Activated T-helper 9 cell treated with anti-CD3 and anti-CD28 coated beads, Interleukin-2, amount 50 U/mL, for 16 hours (primary cell): ENCODE measurements around the gene TBX5.
"Not testable (repeated sequence)": the region's sequence is repeated elsewhere in the genome, so short reads cannot be mapped to it uniquely, and the experiment has no call there.

ENCODE experiments used
- DNase-seq: peaks from one replicate; pipeline ENCODE4 v3.0.0-alpha.2; 2020; ENCODE audit warnings: low read depth

TBX5 gene

DNA sequence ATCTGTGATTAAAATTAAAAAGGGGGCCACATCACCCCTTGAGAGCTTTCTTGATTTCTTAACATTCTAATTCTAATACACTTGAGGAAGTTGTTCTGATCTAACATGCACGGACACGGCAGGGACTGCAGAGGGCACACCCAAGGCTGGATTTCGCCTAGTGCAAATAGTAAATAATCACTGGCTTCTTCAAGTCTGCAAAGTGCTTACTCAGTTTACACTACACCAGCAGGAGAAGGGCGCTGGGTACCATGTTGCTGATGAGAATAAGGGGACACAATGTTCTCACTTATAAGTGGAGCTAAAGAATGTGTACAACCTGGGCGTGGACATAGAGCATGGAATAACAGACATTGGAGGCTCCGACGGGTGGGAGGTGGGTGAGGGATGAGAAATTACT lies 34.2 kb downstream of the TBX5 start:
- DNase-seq = no peak

- DNase-seq = no peak
These were observed 34.7 kb downstream of the TBX5 start for GRCh38 chr12:114371250-114371649.

DNA sequence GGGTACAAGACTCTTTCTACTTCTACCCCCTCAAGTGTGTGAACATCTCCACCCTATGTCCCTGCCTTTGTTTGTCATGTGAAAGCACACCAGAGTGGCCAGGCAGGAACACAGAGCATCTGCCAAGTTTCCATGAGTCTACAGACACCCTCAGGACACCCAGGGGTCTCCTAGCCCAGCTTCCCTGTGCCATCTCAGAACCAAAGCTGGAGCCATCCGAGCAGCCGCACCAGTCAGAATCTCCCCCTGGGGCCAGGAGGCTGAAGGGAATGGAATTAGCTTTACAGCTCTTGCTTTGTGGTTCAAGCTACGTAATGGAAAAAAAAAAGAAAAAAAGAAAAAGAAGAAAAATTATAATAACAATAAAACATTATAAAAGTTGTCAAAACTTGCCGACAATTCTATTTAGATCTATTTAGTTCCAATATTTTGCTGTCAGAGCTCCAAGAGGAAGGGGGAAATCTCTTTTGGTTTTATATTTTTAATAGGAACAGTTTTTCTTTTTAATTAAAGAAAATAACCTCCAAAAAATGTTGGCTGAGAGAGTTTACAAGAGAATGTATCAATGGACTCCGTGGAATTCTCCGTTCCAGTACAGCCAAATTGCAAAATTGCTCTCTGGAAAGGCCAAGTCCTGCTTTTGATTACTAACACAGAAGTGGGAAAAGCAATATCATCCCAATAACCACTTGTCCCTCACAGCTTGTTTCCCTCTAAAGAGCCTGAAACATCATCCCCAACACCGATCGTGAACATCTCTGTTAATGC lies 37.1 kb downstream of the TBX5 start:
- DNase-seq = no peak

GRCh38 chr12:114361992-114362391 lies 44.0 kb downstream of the TBX5 start:
- no peak for DNase-seq

- no peak for DNase-seq
These were observed 44.4 kb downstream of the TBX5 start for GRCh38 chr12:114361545-114361944.

- DNase-seq = no peak
These were observed 45.5 kb downstream of the TBX5 start for GRCh38 chr12:114360485-114360884.

DNA sequence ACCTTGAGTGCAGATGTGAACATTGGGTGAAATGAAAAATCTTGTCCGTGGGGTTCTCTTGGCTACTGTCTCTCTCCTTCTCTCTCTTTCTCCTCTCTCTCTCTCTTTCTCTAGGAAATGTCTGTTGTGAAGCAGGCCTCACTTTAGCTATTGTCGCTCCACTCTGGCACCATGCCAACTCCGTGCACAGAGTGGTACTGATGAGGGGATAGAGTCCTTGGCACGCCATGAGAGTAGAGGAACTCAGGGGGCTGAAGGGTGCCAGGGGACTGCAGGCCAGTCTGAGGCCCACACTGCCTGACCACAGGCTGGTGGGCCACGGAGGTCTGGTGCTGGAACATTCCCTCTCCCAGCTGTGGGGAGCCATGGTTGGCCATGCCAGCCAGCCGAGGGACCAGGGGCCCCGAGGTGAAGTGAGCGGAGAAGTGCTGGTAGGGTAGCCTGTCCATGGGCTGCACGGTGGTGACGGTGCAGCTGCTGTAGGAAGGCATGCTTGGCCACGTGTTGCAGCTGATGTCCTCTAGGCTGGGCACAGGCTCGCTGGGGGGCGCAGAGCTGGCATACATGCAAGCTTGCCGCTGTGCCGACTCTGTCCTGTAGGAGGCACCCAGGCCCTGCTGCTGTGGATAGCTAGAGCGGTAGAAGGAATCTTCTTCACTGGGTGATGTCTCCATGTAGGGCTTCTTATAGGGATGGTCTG lies 50.4 kb downstream of the TBX5 start:
- DNase-seq = no peak

- DNase-seq = not testable (repeated sequence)
These were observed 56.7 kb downstream of the TBX5 start for GRCh38 chr12:114349239-114349638.

- DNase-seq = no peak
These were observed 58.1 kb downstream of the TBX5 start for GRCh38 chr12:114347861-114348260.

DNA sequence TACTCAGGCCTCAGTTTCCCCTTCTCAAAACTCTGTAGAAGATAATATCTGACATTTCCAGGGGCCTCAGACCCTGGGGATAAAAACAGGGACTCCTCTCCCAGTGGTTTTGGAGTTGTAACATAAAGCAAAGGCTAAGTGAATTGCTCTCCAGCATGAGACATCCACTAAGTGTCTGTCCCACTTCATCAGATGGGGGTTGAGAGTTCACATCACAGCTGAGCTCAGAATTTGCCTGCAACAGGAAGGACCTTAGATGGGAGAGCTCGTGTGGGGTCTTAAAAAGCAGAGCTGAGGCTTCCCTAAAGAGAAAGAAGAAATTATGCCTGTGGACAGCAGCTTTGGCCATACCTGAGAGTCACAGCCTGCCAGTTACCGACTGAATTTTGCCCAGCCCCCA lies 61.1 kb downstream of the TBX5 start:
- no peak for DNase-seq

DNA sequence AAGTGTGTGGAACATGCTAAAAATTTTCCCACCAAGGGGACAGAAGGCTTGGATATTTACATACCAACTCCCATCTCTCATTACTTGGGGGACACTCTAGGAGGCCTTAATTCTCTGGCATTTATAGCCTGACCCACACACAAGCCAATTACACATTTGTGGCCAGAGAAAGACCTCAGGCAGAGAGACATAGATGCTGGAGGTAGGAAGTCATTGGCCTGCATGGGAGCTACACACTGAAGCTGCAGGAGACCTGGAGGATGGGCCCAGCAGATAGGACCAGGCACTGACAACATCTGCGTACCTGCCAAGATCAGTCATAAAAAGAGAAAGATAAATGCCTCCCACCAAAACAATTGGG lies 61.7 kb downstream of the TBX5 start:
- DNase-seq = no peak

DNA sequence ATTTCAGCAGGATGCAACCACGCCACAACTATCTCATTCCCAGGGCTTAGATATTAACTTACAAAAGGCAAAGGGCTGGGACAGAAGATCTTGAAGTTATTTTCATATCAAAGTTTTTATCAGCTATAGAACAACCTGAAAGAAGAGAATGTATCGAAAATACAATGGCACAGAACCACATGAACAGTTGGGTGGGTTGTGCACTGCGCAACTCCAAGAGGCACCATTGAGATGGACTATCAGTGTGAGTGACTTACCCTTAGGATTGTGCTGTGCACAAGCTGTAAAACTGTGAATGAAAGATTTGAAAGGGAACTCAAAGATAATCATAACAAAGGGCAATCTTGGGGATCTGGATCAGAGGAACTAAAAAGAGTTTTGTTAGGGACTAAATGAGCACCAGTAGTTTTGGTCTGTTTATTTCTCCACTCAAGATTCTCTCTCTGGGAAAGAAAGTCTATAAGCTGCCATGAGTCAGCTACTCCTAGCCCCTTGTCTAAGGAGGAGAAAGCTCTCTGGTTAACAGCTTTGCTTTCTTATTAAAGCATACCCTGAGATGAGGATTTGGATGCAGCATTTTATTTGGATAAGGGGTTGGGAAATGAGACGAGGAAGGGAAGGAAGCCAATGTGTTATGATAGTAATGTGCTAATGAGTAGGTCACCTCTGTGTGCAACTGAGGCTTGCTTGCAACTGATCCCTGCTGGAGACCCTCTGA lies 62.2 kb downstream of the TBX5 start:
- DNase-seq = no peak

- no peak for DNase-seq
These were observed 63.3 kb downstream of the TBX5 start for GRCh38 chr12:114342656-114343055.

DNA sequence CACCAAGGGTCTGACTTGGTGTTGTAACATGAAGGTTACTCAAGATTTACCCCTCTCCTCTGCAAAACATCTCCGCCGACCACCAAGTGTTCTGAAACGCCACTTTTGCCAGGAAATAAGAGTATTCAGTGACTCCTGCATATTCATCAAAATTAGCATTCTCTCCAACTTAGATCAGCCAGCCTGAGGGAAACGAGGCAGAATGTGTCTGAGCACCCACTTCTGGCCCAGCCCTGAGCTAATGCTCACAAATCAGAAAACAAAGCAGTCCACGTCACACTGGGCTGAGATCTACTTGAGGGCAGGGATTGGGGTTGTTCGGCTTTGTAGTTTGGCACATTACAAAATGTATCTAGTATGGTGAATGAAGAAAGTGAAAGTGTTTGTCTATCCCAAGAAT lies 64.3 kb downstream of the TBX5 start:
- no peak for DNase-seq

GRCh38 chr12:114340231-114340630 lies 65.7 kb downstream of the TBX5 start:
- no peak for DNase-seq

DNA sequence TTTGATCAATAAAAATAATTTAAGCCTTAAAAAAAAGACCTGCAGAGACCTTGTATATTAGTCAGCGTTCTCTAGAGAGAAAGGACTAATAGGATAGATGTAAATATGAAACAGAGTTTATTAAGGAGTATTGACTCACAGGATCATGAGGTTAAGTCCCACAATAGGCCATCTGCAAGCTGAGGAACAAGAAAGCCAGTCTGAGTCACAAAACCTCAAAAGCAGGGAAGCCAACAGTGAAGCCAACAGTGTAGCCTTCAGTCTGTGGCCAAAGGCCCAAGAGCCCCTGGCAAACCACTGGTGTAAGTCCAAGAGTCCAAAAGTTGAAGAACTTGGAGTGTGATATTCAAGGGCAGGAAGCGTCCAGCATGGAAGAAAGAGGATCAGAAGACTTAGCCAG lies 66.3 kb downstream of the TBX5 start:
- DNase-seq = no peak

GRCh38 chr12:114335607-114336006 lies 70.3 kb downstream of the TBX5 start:
- no peak for DNase-seq

- DNase-seq = no peak
These were observed 71.5 kb downstream of the TBX5 start for GRCh38 chr12:114334395-114334794.

- DNase-seq = no peak
These were observed 77.7 kb downstream of the TBX5 start for GRCh38 chr12:114328292-114328691.

DNA sequence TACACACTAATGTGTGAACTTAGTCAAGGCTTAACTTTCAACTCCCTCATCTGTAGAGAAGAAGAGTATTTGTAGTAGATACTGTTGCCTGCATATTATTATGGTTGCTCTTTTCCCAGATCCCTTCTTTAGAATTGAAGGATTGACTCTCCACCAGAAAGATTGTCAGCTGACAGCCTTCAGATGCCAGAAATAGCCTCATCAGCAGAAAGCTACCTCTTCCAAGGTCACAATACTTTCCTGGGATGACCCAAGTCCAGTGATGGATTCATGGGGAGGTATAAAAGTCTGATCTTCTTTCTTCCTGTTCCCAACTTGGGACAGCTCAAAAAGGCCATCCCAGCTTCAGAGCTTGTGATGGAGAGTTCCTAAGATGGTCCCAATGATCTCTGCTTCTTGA lies 78.2 kb downstream of the TBX5 start:
- DNase-seq = no peak

GRCh38 chr12:114321524-114321923 lies 84.4 kb downstream of the TBX5 start:
- no peak for DNase-seq

DNA sequence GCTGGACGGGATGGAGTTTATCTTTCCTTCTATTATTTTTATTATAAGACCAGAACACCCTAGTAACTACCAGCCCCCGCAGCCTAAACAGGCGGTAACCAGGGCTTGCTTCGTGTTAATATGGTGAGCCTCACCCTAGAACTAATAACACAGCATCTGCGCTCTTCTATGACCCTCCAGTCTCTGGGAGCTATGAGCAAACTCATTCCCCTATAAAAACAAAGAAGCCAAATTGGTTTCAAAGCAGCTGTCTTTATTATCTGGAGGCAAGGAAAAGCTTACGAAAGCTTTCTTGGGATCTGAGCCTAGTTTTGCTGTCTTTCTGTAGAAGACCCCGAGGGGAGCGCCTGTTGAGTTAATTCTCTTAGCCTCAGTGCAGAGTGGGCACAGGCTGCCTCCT lies 85.0 kb downstream of the TBX5 start:
- no peak for DNase-seq

DNA sequence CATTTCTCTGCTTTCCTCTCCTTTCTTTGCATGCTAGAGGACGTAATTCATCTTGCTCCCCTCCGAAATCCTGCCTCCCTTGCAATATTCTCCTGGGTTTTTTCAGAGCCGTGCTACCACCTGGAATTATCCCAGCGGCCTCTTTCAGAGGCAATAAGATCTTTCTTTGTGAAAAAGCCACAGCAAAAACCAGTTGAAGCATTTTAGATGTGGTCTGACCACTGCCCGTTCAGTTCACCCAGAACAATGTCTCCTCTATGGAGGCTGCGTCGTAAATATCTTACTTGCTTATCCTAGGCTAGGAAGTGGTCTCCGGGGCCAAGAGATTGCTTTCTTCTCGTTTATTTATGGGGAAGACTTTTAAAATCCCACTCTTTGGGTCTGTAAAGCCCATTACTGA lies 85.8 kb downstream of the TBX5 start:
- DNase-seq = no peak
